ENCODE measurements around the gene STXBP3.
"Not testable (repeated sequence)": the region's sequence is repeated elsewhere in the genome, so short reads cannot be mapped to it uniquely, and the experiment has no call there.

Gene STXBP3

DNA sequence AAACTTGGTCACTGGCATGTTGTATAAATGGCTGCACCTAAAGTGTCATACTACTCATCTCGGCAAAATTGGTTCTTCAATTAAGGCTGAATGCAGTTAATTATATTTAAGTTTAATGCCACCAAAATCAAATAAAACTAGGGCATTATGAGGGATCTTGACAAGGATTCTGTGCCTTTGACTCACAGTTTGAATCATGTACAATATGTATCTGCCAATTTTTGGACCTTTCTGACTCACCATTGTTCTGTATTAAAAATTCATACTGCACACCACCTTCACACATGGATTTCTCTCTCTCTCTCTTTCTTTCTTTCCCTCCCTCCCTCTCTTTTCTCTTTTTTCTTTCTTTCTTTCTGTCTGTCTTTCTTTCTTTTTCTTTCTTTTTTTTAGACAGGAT is 14.1 kb upstream of the STXBP3 start:
- no peak for DNase-seq

DNA sequence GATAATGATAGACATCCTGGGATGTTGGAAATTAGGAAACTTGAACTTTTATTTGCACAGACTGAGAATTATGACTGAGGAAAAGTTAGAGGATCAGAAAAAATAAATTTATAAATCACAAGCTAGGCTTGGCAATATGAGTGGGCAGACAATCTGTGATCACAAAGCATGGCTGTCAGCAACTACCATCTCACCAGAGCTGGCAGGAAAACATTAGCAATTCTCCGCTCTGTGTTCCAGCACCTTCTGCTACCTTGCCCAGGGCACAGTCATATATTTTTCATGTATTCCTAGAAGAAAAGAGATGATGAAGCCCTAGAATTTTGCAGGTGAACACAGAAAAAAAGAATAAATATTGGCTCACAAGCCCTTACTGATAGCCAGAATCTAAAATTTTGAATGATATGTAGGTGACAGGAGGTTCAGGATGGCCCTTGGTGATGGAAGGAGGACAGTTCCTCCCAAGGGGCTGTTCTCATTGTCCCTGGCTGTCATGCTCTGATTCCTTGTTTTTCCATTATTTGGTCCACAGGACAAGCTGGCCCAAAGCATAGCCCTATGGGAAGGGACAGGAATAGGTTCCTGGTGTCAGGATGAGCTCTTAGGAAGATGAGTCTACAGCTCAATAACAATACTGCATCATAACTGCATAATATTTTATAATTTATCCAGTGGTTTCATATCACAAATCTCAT is 12.2 kb upstream of the STXBP3 start:
- DNase-seq, result peak in 1 of 2 experiments; percentile 39

DNA sequence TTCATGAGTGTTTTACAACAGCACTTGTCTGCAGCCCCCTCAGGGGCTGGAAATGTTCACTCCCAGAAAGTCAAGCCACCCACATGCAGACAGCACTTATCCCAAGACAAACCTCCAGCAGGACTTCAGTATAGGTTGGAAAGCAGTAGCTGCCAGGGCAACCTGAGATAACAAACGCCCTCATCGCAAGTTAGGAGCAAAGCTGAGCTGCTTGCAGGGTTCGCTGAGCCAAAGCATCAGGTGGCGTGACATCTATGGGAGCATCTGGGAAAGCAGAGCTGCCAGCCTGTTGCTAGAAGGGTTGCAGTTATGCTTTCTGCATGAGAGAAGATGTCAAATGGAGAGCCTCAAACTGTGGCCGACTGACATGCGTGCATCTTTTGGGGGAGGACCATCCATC is 4.2 kb upstream of the STXBP3 start:
- DNase-seq, result no peak

DNA sequence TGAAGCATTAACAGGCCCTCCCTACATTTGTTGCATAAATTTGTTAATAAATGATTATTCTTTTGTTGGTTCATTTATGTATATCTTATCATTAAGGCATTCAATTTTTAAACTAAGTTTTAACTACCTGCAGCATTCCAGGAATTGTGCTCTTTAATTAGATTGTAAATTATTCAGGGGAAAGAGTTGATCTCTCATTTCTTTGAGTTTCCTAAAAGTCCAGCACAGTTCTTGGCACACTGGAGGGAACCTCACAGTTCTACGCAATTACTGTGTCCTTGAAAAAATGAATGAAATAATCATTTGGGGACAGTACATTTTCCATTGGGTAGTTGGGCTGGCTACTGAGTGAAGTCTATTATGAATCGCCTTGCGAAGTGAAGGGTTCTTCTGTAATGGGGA is 493 bp upstream of the STXBP3 start:
- DNase-seq, result no peak

DNA sequence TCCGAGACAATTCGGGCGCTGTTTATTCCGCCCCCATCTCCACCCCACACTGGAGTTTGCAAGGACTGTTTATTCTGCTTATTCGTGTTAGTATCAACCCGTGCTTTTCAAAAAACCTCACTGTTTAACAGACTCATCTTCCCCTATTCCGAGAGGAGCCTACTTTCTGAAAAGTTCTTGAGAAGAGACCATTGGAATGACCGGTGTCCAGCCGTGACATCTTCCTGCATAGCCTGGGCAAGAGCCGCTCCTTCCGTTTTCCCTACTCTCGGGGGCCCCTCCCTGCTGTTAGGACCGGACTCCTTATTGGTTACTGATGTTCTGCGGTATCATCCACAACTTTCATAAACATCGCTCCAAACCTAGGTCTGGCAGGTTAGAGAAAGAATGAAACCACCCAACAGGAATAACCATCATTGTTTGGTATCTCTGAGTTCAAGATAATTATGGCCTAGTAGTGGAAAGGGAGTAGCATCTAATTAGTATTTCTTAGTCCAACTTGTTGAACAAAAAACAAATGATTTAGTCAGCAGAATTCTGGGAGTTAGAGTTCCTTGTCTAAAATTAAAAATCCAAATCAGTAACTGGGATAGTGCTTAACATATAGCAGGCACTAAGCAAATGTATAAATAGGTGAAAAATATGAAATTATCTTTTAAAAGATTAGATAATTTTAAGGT is 837 bp downstream of the STXBP3 start:
- peak in 1 of 2 experiments; percentile 37 for DNase-seq

DNA sequence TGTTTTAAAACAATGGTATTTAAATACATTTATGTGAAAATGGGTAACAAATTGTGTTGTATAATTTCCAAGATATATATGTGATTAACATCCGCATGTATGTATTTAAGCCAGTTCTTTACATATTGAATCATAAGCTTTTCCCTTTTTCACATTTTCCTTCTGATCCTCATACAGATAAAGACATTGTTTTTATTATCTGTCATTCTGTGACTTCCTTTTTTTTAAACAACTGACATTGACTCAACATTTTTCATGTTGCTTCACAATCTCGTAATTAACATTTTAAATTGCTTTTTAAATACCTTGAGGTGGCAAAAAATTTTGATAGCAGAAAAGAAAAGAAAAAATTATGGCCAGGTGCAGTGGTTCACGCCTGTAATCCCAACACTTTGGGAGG is 1.4 kb downstream of the STXBP3 start:
- DNase-seq, result no peak

DNA sequence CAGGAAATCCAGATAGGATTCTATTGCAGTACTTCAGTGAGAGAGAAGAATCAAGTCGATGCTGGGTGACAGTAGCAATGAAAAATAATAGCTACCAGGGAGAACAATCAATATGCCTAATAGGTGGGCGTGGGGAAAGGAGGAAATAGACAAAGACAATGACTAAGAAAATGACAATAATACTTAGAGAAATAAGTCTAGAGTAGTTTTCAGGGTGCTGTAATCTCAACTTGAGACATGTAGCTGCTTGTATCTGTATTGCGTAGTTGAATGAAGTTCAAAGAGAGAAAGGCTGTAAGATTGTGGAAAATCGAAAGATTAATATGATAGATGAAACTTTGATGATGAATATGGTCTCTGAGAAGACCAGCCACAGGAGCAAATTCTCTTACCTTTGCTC is 2.6 kb downstream of the STXBP3 start:
- DNase-seq, result no peak

DNA sequence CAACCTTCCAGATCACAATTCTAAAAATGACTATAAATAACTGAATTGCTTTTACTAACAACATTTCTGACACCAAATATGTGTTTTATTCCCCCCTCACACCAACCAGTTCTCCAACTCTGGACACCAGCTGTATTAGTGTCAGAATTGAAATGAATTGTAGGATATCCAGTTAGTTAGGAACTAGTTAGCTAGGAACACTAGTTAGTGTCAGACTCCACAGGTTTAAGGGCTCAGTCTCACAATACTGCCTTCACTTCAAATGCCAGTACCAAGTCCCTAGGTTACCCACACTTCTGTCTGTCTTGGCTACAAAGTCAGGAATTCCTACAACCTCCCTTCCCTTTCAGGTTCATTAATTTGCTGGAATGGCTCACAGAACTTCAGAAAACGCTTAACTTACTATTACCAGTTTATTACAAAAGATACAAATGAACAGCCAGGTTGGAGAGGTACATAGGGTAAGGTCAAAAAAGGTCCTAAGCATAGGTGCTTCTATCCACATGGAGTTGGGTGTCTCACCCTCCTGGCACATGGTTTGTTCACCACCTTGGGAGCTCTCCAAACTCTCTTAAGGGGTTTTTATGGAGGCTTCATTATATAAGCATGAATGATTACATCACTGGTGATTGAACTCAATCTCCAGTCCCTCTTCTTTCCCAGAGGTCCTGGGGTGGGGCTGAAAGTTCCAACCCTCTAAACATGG is 4.2 kb downstream of the STXBP3 start:
- DNase-seq, result no peak

DNA sequence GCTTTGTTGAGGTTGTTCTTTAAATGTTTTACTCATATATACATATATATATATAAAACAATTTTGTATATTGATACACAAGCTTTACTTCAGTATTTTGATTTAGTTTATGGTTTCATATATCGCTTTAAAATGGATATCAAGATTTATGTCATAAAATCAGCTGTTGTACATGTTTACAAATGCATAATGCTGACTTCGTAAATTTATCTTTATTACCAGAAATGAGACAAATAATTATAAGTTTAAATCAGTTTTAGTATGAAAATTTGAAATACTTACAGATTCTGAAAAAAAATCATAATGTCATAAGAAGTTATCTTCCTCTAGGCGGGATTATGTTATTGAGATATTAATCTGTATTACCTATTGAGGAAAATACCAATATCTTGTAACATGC is 6.9 kb downstream of the STXBP3 start:
- DNase-seq, result no peak

DNA sequence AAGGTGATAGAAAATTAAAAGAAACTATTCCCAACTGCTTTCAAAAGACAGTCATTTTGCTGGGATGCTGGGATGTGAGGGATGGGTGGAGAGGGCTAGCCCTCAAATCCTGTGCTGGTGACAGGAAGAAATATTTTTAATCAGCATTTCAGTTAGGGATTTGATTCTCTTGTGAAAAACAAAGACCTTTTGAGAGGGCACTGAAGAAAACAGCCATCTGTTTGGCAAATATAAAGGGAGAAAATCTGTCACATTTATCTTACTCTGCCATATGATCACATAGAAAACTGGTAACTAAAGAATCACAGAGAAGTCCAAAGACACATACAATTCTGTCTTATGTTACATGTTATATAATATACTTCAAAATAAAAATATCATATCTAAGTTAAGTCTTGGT is 12.3 kb downstream of the STXBP3 start:
- DNase-seq, result no peak

DNA sequence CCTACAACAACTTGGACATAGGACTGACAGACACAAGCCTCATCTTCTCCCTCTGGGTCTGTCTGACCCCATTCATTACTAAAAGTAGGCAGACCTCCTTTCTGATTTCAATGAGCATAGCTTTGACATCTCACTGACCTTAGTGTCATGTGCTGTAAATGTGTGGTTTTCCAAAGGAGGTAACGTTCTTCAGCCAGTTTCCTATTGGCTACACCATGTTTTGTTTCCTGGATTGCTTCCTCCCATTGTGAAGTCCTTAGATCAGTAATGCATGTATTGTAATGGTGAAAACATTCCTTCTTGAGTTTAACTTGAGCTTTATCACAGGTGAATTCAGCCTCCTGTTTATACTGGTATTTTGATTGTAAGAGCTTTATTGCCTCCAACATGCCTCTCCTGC is 20.6 kb downstream of the STXBP3 start:
- no peak for DNase-seq

DNA sequence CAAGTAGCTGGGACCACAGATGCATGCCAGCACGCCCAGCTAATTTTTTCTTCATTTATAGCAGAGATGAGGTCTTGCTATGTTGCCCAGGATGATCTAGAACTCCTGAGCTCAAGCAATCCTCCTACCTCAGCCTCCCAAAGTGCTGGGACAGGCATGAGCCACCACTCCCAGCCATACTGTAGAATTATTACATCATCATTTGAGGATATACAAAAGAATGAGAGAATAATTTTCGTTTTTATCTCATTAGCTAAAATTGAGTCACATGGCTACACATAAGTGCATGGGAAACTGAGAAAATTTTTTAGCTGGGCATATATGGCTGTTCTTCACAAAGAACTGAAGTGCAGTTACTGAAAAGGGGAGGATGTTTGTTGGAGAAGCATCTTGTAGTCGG is 21.2 kb downstream of the STXBP3 start:
- no peak for DNase-seq

DNA sequence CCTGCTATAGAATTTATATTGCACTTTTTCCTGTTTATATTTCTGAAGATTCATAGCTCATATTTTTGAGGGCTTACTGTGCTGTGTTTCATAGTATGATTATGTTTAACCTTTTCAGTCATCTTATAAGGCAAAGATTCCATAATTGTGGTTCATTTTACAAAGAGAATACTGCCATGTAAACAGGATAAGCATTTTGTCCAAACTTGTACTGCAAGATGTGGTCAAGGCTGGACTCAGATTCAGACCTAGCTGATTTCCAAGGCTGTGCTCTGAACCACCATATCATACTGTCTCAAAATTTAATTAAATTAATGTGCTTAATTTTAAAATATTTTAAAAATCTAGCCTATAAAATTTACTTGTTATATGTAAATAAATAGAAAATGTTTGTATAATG is 31.4 kb downstream of the STXBP3 start:
- no peak for DNase-seq

DNA sequence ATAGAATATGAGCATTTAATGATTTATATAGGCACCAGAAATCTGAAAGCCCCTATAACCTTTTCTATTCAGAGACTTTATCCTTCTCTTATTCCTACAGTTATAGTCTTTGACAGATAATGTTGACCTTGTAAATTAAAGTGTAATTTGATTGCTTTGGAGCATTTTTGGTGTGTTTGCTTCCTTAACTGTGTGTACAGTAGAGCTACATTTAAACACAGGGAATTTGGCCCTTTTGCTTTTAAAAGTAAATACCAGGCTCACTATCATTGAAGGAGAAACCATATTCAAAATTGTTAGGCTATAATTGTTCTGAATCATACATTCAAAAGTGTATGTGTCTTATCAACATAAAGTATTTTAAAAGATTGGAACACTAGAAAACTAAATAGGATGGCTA is 33.0 kb downstream of the STXBP3 start:
- DNase-seq, result no peak

DNA sequence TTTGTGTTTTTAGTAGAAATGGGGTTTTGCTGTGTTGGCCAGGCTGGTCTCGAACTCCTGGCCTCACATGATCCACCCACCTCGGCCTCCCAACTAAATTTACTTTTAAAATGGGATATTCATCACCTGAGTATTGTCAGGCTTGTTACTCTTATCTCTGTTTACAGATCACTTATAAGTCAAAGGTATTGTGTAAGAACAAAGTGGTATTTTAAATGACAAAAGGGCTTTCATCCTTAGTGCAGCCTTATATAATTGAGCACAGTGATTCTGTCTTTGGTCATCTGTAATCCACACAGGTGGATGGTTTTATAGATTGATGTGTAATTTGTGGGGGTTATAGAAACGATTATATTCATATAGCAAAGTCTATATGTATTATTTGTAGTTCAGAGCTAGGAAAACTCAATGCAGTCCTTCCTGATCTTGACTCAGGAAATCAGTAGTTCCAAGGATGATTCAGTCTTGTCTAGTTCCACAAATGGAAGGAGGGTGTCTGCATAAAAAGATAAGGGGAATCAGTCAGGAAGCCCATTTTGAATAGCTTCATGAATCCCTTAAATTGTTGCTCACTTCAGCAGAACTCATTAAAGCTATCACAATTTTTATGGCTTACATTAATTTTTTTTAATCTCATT is 34.6 kb downstream of the STXBP3 start:
- DNase-seq, result no peak

DNA sequence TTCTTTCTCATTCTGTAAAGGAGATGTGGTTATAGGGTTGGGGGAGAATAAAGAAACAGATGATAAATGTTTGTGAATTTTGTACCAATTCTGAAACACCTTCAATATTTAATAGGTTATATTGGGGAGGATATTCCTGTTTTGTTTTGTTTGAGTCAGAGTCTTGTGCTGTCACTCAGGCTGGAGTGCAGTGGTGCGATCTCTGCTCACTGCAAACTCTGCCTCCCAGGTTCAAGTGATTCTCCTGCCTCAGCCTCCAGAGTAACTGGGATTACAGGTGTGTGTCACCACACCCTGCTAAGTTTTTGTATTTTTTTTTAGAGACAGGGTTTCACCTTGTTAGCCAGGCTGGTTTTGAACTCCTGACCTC is 35.1 kb downstream of the STXBP3 start:
- DNase-seq, result not testable (repeated sequence)

DNA sequence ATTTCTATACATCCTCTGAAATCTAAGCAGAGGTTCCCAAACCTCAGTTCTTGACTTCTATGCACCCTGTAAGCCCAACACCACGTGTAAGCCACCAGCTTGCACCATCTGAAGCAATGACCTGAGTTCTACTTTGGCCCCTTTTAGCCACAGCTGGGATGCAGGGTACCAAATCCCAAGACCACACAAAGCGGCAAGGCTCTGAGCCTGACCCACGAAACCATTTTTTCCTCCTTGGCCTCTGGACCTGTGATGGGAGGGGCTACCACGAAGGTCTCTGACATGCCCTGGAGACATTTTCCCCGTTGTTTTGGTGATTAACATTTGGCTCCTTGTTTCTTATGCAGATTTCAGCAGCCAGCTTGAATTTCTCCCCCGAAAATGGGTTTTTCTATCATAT is 38.8 kb downstream of the STXBP3 start:
- no peak for DNase-seq

DNA sequence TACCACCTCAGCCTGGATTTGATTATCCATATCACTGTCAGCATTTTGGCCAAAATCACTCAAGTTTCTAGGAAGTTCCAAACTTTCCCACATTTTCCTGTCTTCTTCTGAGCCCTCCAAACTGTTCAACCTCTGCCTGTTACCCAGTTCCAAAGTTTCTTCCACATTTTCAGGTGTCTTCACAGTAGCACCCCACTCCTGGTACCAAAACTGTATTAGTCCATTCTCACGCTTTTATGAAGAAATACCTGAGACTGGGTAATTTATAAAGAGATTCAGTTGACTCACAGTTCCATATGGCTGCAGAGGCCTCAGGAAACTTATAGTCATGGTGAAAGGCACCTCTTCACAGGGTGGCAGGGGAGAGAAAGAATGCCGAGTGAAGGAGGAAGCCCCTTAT is 39.4 kb downstream of the STXBP3 start:
- no peak for DNase-seq

DNA sequence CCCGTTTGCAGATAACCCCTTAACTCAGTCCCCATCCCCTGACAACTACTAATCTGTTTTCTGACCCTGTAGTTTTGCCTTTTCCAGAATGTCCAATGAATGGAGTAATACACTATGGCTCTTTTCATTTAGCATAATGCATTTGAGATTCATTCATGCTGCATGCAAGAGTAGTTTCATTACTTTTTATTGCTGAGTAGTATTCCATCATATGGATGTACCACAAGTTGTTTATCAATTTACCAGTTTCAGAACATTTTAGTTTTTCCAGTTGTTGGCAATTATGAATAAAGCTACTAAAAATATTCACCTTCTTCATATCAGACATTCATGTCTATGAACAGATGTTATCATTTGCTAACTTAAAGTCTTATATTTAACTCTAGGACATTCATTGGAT is 45.3 kb downstream of the STXBP3 start:
- DNase-seq, result no peak

DNA sequence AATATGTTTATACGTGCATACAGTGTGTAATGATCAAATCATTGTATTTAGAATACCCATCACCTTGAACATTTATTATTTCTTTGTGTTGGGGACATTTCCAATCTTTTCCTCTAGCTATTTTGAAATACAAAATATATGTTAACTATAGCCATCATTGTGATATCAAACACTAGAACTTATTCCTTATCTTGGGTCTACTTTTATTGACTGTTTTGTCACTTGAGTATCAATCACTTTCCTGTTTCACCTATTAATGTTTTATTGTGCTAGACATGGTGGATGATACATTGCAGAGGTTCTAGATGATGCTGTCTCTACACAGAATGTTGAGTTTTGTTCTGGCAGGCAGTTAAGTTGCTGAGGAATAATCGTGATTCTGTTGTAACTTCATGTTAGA is 45.9 kb downstream of the STXBP3 start:
- DNase-seq, result no peak

DNA sequence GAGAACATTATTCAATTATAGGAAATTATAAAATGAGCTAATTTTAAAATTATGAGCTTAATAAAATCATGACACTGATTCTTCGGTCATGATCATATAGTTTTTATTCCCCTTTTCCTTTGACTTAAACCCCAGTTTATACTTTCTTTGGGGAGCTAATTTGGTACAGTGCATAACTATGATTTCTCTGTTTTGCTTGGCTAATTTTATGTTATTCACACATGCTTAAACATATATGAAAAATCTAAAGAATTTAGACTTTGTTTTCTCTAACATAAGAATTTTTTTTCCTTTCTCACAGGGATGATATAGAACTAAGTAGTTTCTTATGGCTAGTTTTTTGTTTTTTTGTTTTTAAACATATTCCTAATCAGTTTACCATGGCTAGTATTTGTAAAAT is 52.5 kb downstream of the STXBP3 start:
- DNase-seq, result no peak

DNA sequence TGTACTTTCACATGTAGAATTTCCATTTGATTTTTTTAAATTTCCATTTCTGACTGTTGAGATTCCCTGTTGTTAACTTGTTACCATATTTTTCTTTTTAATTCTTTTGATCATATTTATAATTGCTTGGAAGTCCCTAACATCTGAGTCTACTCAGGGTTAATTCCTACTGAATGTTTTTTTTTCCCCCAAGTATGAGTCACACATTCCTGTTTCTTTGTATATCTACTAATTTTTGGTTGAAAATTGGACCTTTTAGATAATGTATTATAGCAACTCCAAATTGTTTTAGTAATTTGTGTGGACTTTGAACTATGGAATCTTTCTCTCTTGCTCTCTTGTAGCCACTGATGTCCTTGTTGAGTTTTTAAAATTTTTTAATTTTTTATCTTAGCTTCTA is 54.6 kb downstream of the STXBP3 start:
- no peak for DNase-seq

DNA sequence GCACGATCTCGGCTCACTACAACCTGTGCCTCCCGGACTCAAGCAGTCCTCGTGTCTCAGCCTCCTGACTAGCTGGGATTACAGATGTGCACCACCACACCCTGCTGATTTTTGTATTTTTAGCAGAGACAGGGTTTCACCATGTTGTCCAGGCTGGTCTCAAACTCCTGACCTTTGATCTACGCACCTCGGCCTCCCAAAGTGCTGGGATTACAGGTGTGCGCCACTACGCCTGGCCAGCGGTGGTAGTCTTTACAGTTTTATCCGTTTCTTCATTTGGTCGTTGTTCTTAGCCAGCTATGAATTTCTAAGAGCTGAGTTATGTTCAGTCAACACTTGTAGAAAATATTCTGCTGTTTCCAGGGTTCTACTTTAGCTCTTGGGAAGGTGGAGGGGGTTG is 57.1 kb downstream of the STXBP3 start:
- no peak for DNase-seq

DNA sequence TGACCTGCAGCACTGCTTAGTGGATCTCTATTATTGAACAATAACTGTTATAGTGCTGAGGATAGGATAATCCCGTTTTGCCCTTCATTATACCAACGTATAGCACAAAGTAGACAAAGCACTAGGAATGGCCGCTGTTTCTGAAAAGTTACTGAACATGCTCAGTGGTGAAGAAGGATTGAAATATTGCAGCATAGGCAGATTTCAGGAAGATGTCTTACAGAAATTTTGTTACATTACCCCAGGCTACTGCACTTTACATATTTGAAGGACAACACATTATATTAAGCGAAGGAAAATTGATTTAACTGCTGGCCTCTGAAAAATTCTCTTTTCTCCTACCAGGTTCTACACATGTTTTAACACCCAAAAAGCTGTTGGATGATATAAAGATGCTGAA is 62.0 kb downstream of the STXBP3 start:
- no peak for DNase-seq
